ENCODE data around the gene PLCXD3. TPM values are rescaled to one million over a fixed set of nuclear protein-coding genes. Genes with fewer than 3 reads are reported as not detected.

The PLCXD3 gene
- 0.11 and 0.18 TPM in 2 replicates for total RNA-seq (2021)
- Bru-seq, nascent RNA = percentile 12 among the genes with signal in this experiment
- percentile 20 among the genes with signal in this experiment for BruChase-seq, experiment 1, labeled RNA remaining after a 2-hour chase
- BruChase-seq, experiment 2, labeled RNA remaining after a 6-hour chase = percentile 10 among the genes with signal in this experiment
- long read RNA-seq = 0 reads

DNA sequence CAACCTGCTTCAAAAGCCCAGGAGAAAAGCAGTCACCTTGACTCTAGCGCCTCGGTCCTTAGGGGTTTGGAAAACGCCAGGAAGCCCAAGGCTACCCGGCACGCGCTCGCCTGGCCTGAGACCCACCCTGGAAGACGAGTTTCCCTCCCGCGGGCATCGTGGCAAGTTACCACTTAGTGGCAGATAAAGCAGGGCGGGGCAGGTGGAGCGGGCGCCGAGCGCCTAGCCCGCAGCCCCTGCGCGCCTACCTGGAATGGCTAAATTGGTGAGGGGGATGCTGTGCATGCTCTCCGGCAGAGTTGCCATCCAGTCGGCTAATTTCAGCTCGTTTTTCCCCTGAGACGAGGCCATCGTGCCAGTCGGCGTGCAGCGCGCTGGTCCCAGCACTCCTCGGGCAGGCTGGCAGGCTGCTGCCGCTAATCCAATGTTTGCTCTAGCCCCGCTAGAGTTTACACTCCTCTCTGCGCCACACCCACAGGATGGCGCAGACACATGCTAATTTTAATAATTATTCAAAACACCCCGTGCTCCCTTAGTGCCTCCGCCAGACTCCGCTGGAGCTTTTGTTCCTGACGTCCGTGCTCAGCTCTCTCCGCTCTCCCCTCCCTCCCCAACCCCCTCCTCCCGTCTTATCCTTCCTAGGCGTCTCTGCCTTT is at the start of gene PLCXD3:
PLCXD3 (minus strand) TSS at position 426 of the 656 bp plus-strand sequence; CDS start at position 351, 75 bp downstream.
- no peak within 1 kb of the TSS for H3K27ac ChIP-seq
- ChIA-PET CTCF (no interaction called here), POLR2A (ENCODE audit: unreplicated experiment) (no interaction called here)
- no peaks in the 10 kb centered on the region for H3K27me3 ChIP-seq (ENCODE audit: insufficient read depth, low read depth)
- BruUV-seq (replicated peaks) = no TSS peak
- intact Hi-C loops (cut with micrococcal nuclease; ENCODE audit: unreplicated experiment) = no loop called here
- H4K20me1 ChIP-seq (ENCODE audit: insufficient read depth) = no peaks in the 10 kb centered on the region
- peak; percentile 17 to 51 for DNase-seq
- peaks cover 16% of the 10 kb centered on the region; the same call in 1 of the 2 replicates for H3F3A ChIP-seq (ENCODE audit: insufficient read depth, low read depth)
- H2AFZ ChIP-seq = peak within 1 kb of the TSS; percentile 53; the same call in 1 of the 2 replicates
- peak within 1 kb of the TSS; percentile 48; the same call in 1 of the 2 replicates for H3K4me3 ChIP-seq
- no peaks in the 10 kb centered on the region for H3K9me2 ChIP-seq (ENCODE audit: insufficient read depth)
- H3K4me2 ChIP-seq = peak within 1 kb of the TSS; percentile 66
- no peaks in the 10 kb centered on the region for H3K36me3 ChIP-seq (ENCODE audit: low read depth)
- peaks cover 22% of the 10 kb centered on the region for H3K4me1 ChIP-seq (replicated peaks; ENCODE audit: insufficient read depth)
- no peaks in the 10 kb centered on the region for H3K9me3 ChIP-seq (ENCODE audit: insufficient read depth, low read depth)
- TF ChIP-seq EZH2 (IDR thresholded peaks at IDR 0.05; ENCODE audit: low read depth) = no peak
- H3K79me2 ChIP-seq (ENCODE audit: low read depth) = no peaks in the 10 kb centered on the region

GRCh38 chr5:41559184-41559583 is 48.8 kb upstream of the PLCXD3 start:
- TF ChIP-seq EZH2 (IDR thresholded peaks at IDR 0.05; ENCODE audit: low read depth) = no peak
- TF ChIP-seq, protein P1, sequence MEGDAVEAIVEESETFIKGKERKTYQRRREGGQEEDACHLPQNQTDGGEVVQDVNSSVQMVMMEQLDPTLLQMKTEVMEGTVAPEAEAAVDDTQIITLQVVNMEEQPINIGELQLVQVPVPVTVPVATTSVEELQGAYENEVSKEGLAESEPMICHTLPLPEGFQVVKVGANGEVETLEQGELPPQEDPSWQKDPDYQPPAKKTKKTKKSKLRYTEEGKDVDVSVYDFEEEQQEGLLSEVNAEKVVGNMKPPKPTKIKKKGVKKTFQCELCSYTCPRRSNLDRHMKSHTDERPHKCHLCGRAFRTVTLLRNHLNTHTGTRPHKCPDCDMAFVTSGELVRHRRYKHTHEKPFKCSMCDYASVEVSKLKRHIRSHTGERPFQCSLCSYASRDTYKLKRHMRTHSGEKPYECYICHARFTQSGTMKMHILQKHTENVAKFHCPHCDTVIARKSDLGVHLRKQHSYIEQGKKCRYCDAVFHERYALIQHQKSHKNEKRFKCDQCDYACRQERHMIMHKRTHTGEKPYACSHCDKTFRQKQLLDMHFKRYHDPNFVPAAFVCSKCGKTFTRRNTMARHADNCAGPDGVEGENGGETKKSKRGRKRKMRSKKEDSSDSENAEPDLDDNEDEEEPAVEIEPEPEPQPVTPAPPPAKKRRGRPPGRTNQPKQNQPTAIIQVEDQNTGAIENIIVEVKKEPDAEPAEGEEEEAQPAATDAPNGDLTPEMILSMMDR (conservative IDR thresholded peaks at IDR 0.05) = no peak
- H3K4me2 ChIP-seq = no peak overlapping the region
- H3K36me3 ChIP-seq (ENCODE audit: low read depth) = no peaks in the 10 kb centered on the region
- no peaks in the 10 kb centered on the region for H3F3A ChIP-seq (ENCODE audit: insufficient read depth, low read depth)
- ChIA-PET POLR2A (ENCODE audit: unreplicated experiment) (no interaction called here), CTCF (no interaction called here)
- intact Hi-C loops (cut with micrococcal nuclease; ENCODE audit: unreplicated experiment) = no loop called here
- no peak for DNase-seq
- no peak overlapping the region for H3K27ac ChIP-seq
- no peaks in the 10 kb centered on the region for H3K9me3 ChIP-seq (ENCODE audit: insufficient read depth, low read depth)
- no peak overlapping the region for H2AFZ ChIP-seq
- H3K4me3 ChIP-seq = no peak overlapping the region
- no peaks in the 10 kb centered on the region for H3K4me1 ChIP-seq (replicated peaks; ENCODE audit: insufficient read depth)
- H4K20me1 ChIP-seq (ENCODE audit: insufficient read depth) = no peaks in the 10 kb centered on the region
- H3K27me3 ChIP-seq (ENCODE audit: insufficient read depth, low read depth) = no peaks in the 10 kb centered on the region
- H3K79me2 ChIP-seq (ENCODE audit: low read depth) = no peaks in the 10 kb centered on the region
- H3K9me2 ChIP-seq (ENCODE audit: insufficient read depth) = no peaks in the 10 kb centered on the region
- BruUV-seq (replicated peaks) = no TSS peak

DNA sequence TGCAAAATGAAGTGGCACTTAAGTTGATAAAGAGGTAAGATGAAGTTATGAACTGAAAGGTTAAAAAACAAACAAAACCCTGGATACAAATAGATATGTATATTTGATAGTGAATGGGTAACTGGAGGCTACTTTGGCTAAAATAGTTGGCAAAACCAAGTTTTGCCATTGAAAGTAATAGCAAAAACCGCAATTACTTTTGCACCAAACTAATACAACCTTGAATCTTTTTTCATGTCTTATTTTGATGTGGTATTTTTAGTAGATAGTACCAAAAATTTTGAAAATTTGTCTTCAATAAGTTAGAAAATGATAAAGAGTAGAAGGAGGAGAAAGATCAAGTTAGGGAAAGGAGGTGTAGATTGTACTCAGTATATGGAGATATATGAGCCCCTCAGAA is 47.9 kb upstream of the PLCXD3 start:
- intact Hi-C loops (cut with micrococcal nuclease; ENCODE audit: unreplicated experiment) = no loop called here
- no peaks in the 10 kb centered on the region for H4K20me1 ChIP-seq (ENCODE audit: insufficient read depth)
- CTCF ChIA-PET = no interaction called here
- no peak for DNase-seq
- POLR2A ChIA-PET (ENCODE audit: unreplicated experiment) = no interaction called here
- no peak overlapping the region for H2AFZ ChIP-seq
- no TSS peak for BruUV-seq (replicated peaks)
- no peak overlapping the region for H3K27ac ChIP-seq
- no peak overlapping the region for H3K4me2 ChIP-seq
- no peaks in the 10 kb centered on the region for H3F3A ChIP-seq (ENCODE audit: insufficient read depth, low read depth)
- no peaks in the 10 kb centered on the region for H3K9me2 ChIP-seq (ENCODE audit: insufficient read depth)
- H3K36me3 ChIP-seq (ENCODE audit: low read depth) = no peaks in the 10 kb centered on the region
- H3K4me1 ChIP-seq (replicated peaks; ENCODE audit: insufficient read depth) = no peaks in the 10 kb centered on the region
- no peaks in the 10 kb centered on the region for H3K79me2 ChIP-seq (ENCODE audit: low read depth)
- H3K27me3 ChIP-seq (ENCODE audit: insufficient read depth, low read depth) = no peaks in the 10 kb centered on the region
- no peaks in the 10 kb centered on the region for H3K9me3 ChIP-seq (ENCODE audit: insufficient read depth, low read depth)
- no peak overlapping the region for H3K4me3 ChIP-seq
- no peak for TF ChIP-seq EZH2 (IDR thresholded peaks at IDR 0.05; ENCODE audit: low read depth)
- TF ChIP-seq, protein P1 (conservative IDR thresholded peaks at IDR 0.05) = no peak

Measured in PC-9 (cell line).